HepG2 (cell line): ENCODE data around the gene RAPGEF6.

Experiments used
- MLLT10 ChIP-seq: sonication (generic); formaldehyde crosslinking; IDR thresholded peaks from 2 replicates; pipeline ENCODE4 v1.4.0; 2020; ENCODE audit warnings: missing genetic modification reagents
- SKI ChIP-seq: fragments of 450-650 bp; IDR thresholded peaks from one replicate; pipeline ENCODE4 v1.6.1; 2018; ENCODE audit warnings: mild to moderate bottlenecking; ENCODE audit not compliant: partially characterized antibody
- ZNF274 ChIP-seq: sonication (generic); formaldehyde crosslinking; IDR thresholded peaks from 2 replicates; pipeline ENCODE4 v1.5.1; 2020; ENCODE audit warnings: mild to moderate bottlenecking, missing genetic modification reagents
- TF ChIP-seq, protein P1 (sequence below): sonication (generic); formaldehyde crosslinking; IDR thresholded peaks from 2 replicates; pipeline ENCODE4 v1.4.0; 2020; ENCODE audit warnings: missing genetic modification reagents

DNA sequence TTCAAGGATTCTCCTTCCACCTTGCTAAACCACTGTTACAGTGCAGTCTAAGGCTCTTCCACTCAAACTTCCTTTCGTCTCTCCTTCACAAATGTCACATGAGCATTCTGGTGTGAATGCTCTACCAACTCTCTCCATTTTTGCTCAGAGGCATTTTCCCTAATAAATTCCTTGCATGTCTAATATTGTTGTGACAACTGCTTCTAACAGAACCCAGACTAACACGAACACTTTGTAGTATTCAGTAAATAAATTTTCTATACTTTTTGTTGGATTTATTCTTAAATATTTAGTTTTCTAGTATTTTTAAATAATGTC lies 24.0 kb downstream of the RAPGEF6 start:
- TF ChIP-seq SKI, result no peak
- TF ChIP-seq MLLT10, result no peak
- TF ChIP-seq ZNF274 (CRISPR knock-in tag), result no peak
- TF ChIP-seq, protein P1, sequence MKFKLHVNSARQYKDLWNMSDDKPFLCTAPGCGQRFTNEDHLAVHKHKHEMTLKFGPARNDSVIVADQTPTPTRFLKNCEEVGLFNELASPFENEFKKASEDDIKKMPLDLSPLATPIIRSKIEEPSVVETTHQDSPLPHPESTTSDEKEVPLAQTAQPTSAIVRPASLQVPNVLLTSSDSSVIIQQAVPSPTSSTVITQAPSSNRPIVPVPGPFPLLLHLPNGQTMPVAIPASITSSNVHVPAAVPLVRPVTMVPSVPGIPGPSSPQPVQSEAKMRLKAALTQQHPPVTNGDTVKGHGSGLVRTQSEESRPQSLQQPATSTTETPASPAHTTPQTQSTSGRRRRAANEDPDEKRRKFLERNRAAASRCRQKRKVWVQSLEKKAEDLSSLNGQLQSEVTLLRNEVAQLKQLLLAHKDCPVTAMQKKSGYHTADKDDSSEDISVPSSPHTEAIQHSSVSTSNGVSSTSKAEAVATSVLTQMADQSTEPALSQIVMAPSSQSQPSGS, result no peak
